ENCODE measurements around the gene CFC1. TPM values are rescaled to one million over a fixed set of nuclear protein-coding genes. Genes with fewer than 3 reads are reported as not detected.
"Not testable (repeated sequence)": the region's sequence is repeated elsewhere in the genome, so short reads cannot be mapped to it uniquely, and the experiment has no call there.

CFC1 gene
- total RNA-seq, 5 donors from 2014 or later (not counting 1 experiment from before 2014, with no cell fraction given): not detected

GRCh38 chr2:130574230-130574629, 25.1 kb downstream of the CFC1 start:
- H3K27ac Mint-ChIP-seq; H3K4me1 ChIP-seq (ENCODE audit: control insufficient read depth in 1 of 2, extremely low read depth in 1 of 2, insufficient read depth in 2 of 2, low read length in 2 of 2); H3K27me3 ChIP-seq (replicated peaks in 1 of 2; ENCODE audit: control insufficient read depth in 2 of 2, extremely low read depth in 1 of 2, insufficient read depth in 2 of 2, low read length in 1 of 2); H3K4me3 ChIP-seq (ENCODE audit: control insufficient read depth in 1 of 2, extremely low read depth in 1 of 2, low read length in 1 of 2); H3K27ac ChIP-seq (ENCODE audit: low read length); H3K9me3 ChIP-seq; H3K4me3 Mint-ChIP-seq; DNase-seq; H3K9me3 Mint-ChIP-seq; CTCF ChIA-PET; ATAC-seq (replicated peaks in 1 of 4); H3K27me3 Mint-ChIP-seq; POLR2A ChIA-PET; H3K36me3 Mint-ChIP-seq; H3K36me3 ChIP-seq (ENCODE audit: control insufficient read depth in 2 of 2, extremely low read depth in 1 of 2, insufficient read depth in 1 of 2, low read length in 1 of 2); H3K4me1 Mint-ChIP-seq: not testable (repeated sequence)
- WGBS (ENCODE audit: insufficient coverage): no CpG with 5 or more reads among the region's 13 CpGs

DNA sequence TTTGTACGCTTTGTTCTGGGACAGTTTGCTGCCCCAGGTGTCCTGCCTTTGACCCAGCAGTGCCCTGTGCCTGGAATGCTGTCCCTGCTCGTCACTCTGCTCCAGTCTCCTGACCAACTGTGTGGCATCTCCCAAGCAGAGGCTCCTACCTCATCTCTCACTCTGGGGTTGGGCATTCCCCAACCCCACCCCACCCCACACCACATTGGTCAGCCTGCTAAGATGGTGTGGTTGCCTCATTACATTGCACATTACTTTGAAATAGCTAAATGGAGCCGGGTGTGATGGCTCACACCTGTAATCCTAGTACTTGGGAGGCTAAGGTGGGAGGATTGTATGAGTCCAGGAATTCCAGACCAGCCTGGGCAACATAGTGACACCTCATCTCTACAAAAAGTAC, 27.4 kb downstream of the CFC1 start:
- POLR2A ChIA-PET; H3K4me3 ChIP-seq (ENCODE audit: control insufficient read depth in 1 of 2, extremely low read depth in 1 of 2, low read length in 1 of 2); H3K9me3 ChIP-seq; H3K27me3 ChIP-seq (replicated peaks in 1 of 2; ENCODE audit: control insufficient read depth in 2 of 2, extremely low read depth in 1 of 2, insufficient read depth in 2 of 2, low read length in 1 of 2); DNase-seq; H3K4me1 Mint-ChIP-seq; H3K27ac Mint-ChIP-seq; H3K4me1 ChIP-seq (ENCODE audit: control insufficient read depth in 1 of 2, extremely low read depth in 1 of 2, insufficient read depth in 2 of 2, low read length in 2 of 2); ATAC-seq (replicated peaks in 1 of 4); CTCF ChIA-PET; H3K4me3 Mint-ChIP-seq; H3K9me3 Mint-ChIP-seq; H3K36me3 Mint-ChIP-seq; H3K27ac ChIP-seq (ENCODE audit: low read length); H3K36me3 ChIP-seq (ENCODE audit: control insufficient read depth in 2 of 2, extremely low read depth in 1 of 2, insufficient read depth in 1 of 2, low read length in 1 of 2); H3K27me3 Mint-ChIP-seq: not testable (repeated sequence)
- no CpG with 5 or more reads among the region's 3 CpGs for WGBS (ENCODE audit: insufficient coverage)

DNA sequence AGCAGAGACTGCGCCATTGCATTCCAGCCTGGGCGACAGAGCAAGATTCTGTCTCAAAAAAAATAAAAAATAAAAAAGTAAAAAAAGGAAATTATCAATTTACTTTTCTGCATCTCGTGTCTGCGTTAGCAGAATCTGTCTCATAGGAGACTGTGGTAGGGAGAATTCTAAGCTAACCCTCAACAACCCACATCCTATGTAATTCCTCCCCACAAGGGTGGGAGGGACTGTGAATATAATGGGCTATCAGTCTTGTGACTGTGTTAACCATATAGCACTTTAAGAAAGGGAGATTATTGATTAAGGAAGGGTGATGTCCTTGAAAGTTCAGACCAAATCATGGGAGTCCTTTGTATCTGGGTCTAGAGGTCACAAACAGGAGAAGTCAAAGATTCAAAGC, 33.2 kb downstream of the CFC1 start:
- H3K27ac ChIP-seq (ENCODE audit: low read length); H3K36me3 Mint-ChIP-seq; H3K9me3 Mint-ChIP-seq; H3K4me1 ChIP-seq (ENCODE audit: control insufficient read depth in 1 of 2, extremely low read depth in 1 of 2, insufficient read depth in 2 of 2, low read length in 2 of 2); H3K27me3 ChIP-seq (replicated peaks in 1 of 2; ENCODE audit: control insufficient read depth in 2 of 2, extremely low read depth in 1 of 2, insufficient read depth in 2 of 2, low read length in 1 of 2); DNase-seq; POLR2A ChIA-PET; H3K36me3 ChIP-seq (ENCODE audit: control insufficient read depth in 2 of 2, extremely low read depth in 1 of 2, insufficient read depth in 1 of 2, low read length in 1 of 2); H3K4me3 Mint-ChIP-seq; H3K4me1 Mint-ChIP-seq; H3K9me3 ChIP-seq; H3K4me3 ChIP-seq (ENCODE audit: control insufficient read depth in 1 of 2, extremely low read depth in 1 of 2, low read length in 1 of 2); H3K27ac Mint-ChIP-seq; H3K27me3 Mint-ChIP-seq; CTCF ChIA-PET; ATAC-seq (replicated peaks in 1 of 4): not testable (repeated sequence)
- WGBS (ENCODE audit: insufficient coverage): no CpG with 5 or more reads among the region's 4 CpGs

- H3K4me3 ChIP-seq (ENCODE audit: control insufficient read depth in 1 of 2, extremely low read depth in 1 of 2, low read length in 1 of 2); DNase-seq; H3K27me3 Mint-ChIP-seq; H3K4me1 ChIP-seq (ENCODE audit: control insufficient read depth in 1 of 2, extremely low read depth in 1 of 2, insufficient read depth in 2 of 2, low read length in 2 of 2); H3K36me3 Mint-ChIP-seq; CTCF ChIA-PET; H3K27me3 ChIP-seq (replicated peaks in 1 of 2; ENCODE audit: control insufficient read depth in 2 of 2, extremely low read depth in 1 of 2, insufficient read depth in 2 of 2, low read length in 1 of 2); H3K4me3 Mint-ChIP-seq; H3K36me3 ChIP-seq (ENCODE audit: control insufficient read depth in 2 of 2, extremely low read depth in 1 of 2, insufficient read depth in 1 of 2, low read length in 1 of 2); H3K27ac Mint-ChIP-seq; H3K4me1 Mint-ChIP-seq; H3K9me3 ChIP-seq; POLR2A ChIA-PET; ATAC-seq (replicated peaks in 1 of 4); H3K27ac ChIP-seq (ENCODE audit: low read length); H3K9me3 Mint-ChIP-seq: not testable (repeated sequence)
- WGBS (ENCODE audit: insufficient coverage): no CpG with 5 or more reads among the region's 8 CpGs
Observed at GRCh38 chr2:130556441-130556840, 42.9 kb downstream of the CFC1 start.

DNA sequence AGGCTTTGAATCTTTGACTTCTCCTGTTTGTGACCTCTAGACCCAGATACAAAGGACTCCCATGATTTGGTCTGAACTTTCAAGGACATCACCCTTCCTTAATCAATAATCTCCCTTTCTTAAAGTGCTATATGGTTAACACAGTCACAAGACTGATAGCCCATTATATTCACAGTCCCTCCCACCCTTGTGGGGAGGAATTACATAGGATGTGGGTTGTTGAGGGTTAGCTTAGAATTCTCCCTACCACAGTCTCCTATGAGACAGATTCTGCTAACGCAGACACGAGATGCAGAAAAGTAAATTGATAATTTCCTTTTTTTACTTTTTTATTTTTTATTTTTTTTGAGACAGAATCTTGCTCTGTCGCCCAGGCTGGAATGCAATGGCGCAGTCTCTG, 45.2 kb downstream of the CFC1 start:
- H3K4me3 ChIP-seq (ENCODE audit: control insufficient read depth in 1 of 2, extremely low read depth in 1 of 2, low read length in 1 of 2); CTCF ChIA-PET; H3K9me3 Mint-ChIP-seq; H3K27me3 ChIP-seq (replicated peaks in 1 of 2; ENCODE audit: control insufficient read depth in 2 of 2, extremely low read depth in 1 of 2, insufficient read depth in 2 of 2, low read length in 1 of 2); H3K36me3 Mint-ChIP-seq; H3K4me1 Mint-ChIP-seq; ATAC-seq (replicated peaks in 1 of 4); H3K4me1 ChIP-seq (ENCODE audit: control insufficient read depth in 1 of 2, extremely low read depth in 1 of 2, insufficient read depth in 2 of 2, low read length in 2 of 2); H3K27me3 Mint-ChIP-seq; H3K27ac Mint-ChIP-seq; POLR2A ChIA-PET; H3K9me3 ChIP-seq; DNase-seq; H3K27ac ChIP-seq (ENCODE audit: low read length); H3K36me3 ChIP-seq (ENCODE audit: control insufficient read depth in 2 of 2, extremely low read depth in 1 of 2, insufficient read depth in 1 of 2, low read length in 1 of 2); H3K4me3 Mint-ChIP-seq: not testable (repeated sequence)
- WGBS (ENCODE audit: insufficient coverage): no CpG with 5 or more reads among the region's 4 CpGs

GRCh38 chr2:130549475-130549874, 49.9 kb downstream of the CFC1 start:
- POLR2A ChIA-PET; H3K27ac Mint-ChIP-seq; H3K27me3 ChIP-seq (replicated peaks in 1 of 2; ENCODE audit: control insufficient read depth in 2 of 2, extremely low read depth in 1 of 2, insufficient read depth in 2 of 2, low read length in 1 of 2); CTCF ChIA-PET; DNase-seq; H3K4me3 Mint-ChIP-seq; H3K4me3 ChIP-seq (ENCODE audit: control insufficient read depth in 1 of 2, extremely low read depth in 1 of 2, low read length in 1 of 2); H3K27me3 Mint-ChIP-seq; H3K9me3 Mint-ChIP-seq; H3K36me3 ChIP-seq (ENCODE audit: control insufficient read depth in 2 of 2, extremely low read depth in 1 of 2, insufficient read depth in 1 of 2, low read length in 1 of 2); H3K4me1 Mint-ChIP-seq; ATAC-seq (replicated peaks in 1 of 4); H3K36me3 Mint-ChIP-seq; H3K9me3 ChIP-seq; H3K4me1 ChIP-seq (ENCODE audit: control insufficient read depth in 1 of 2, extremely low read depth in 1 of 2, insufficient read depth in 2 of 2, low read length in 2 of 2); H3K27ac ChIP-seq (ENCODE audit: low read length): not testable (repeated sequence)
- WGBS (ENCODE audit: insufficient coverage): no CpG with 5 or more reads among the region's 27 CpGs

DNA sequence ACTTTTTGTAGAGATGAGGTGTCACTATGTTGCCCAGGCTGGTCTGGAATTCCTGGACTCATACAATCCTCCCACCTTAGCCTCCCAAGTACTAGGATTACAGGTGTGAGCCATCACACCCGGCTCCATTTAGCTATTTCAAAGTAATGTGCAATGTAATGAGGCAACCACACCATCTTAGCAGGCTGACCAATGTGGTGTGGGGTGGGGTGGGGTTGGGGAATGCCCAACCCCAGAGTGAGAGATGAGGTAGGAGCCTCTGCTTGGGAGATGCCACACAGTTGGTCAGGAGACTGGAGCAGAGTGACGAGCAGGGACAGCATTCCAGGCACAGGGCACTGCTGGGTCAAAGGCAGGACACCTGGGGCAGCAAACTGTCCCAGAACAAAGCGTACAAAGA, 51.0 kb downstream of the CFC1 start:
- H3K27me3 Mint-ChIP-seq; H3K4me1 ChIP-seq (ENCODE audit: control insufficient read depth in 1 of 2, extremely low read depth in 1 of 2, insufficient read depth in 2 of 2, low read length in 2 of 2); H3K9me3 ChIP-seq; H3K27ac Mint-ChIP-seq; H3K4me3 Mint-ChIP-seq; H3K36me3 ChIP-seq (ENCODE audit: control insufficient read depth in 2 of 2, extremely low read depth in 1 of 2, insufficient read depth in 1 of 2, low read length in 1 of 2); H3K4me1 Mint-ChIP-seq; DNase-seq; H3K9me3 Mint-ChIP-seq; POLR2A ChIA-PET; H3K27me3 ChIP-seq (replicated peaks in 1 of 2; ENCODE audit: control insufficient read depth in 2 of 2, extremely low read depth in 1 of 2, insufficient read depth in 2 of 2, low read length in 1 of 2); H3K36me3 Mint-ChIP-seq; H3K27ac ChIP-seq (ENCODE audit: low read length); CTCF ChIA-PET; ATAC-seq (replicated peaks in 1 of 4); H3K4me3 ChIP-seq (ENCODE audit: control insufficient read depth in 1 of 2, extremely low read depth in 1 of 2, low read length in 1 of 2): not testable (repeated sequence)
- WGBS (ENCODE audit: insufficient coverage): no CpG with 5 or more reads among the region's 3 CpGs

Data from T-cell (primary cell).